HG02852 (cell line): ENCODE measurements around the gene PRR14L.
"Not testable (repeated sequence)": the region's sequence is repeated elsewhere in the genome, so short reads cannot be mapped to it uniquely, and the experiment has no call there.

Experiments
- ATAC-seq: cut with Tn5 transposase; IDR thresholded peaks from one replicate; pipeline ENCODE4 v1.9.1; 2021; ENCODE audit warnings: mild to moderate bottlenecking, moderate library complexity; ENCODE audit not compliant: unreplicated experiment

Gene PRR14L

DNA sequence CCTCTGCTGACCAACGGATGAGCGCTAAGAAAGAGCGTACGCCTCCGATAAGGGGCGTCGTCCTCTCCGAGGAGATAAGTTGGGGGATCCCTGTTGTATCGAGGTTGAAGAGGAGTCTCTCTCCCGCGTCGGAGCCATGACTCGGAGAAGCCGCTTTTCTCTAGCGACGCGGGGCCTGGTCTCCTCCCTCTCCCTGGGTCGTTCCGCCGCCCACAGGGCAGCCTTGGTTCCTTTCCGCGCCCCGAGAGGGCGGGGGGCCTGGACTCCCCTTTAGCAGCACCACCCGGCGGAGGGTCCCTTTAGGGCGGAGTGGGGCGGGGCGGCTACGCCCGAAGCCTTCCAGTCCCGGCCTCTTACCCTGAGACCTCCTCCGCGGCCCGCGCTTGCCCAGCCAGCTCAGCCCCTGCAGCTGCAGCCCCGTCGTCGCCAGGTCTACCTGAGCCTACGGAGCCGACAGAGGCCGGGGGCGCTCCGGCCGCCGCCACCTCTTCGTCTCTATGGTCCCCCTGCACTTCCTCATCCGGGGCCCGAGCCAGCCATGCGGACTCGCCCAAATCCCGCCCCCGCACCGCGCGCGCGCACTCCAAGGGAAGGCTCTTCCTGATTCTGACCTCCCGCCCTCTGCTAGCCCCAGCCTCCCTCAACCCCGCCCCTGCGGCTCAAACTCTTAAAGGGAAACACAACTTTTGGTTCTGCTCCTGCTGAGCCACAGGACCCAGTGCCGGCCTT, at the start of gene PRR14L:
Gene PRR14L, minus strand, starts transcription at position 497 of the 729 bp plus-strand sequence. CDS start 11,272 bp downstream, outside the sequence.
- ATAC-seq: peak; percentile 65

DNA sequence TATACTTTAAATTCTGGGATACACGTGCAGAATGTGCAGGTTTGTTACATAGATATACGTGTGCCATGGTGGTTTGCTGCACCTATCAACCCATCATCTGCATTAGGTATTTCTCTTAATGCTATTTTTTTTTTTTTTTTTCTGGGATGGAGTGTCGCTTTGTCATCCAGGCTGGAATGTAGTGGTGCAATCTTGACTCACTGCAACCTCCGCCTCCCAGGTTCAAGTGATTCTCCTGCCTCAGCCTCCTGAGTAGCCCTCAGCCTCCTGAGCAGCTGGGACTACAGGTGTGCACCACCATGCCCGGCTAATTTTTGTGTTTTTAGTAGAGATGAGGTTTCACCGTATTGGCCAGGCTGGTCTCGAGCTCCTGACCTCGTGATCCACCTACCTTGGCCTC, 49.4 kb upstream of the PRR14L start:
- ATAC-seq: not testable (repeated sequence)

DNA sequence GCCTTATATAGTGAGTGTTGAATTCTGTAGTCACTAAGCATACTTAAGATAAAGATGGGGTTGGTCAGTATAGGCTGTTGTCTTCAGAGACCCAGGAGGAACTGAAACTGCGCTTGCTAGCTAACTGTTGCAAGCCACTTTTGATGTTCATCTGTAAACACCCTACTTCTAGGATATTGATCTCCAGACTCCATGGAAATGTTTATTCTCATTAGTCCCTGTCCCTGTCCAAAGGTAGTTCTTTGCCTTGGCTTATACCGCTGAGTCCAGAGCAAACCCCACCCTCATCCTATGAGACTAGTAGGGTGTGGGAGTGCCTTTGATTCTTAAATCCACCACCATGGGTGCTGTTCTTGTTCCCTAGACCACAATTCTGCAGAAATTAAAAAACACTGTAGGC, 40.3 kb upstream of the PRR14L start:
- peak; percentile 51 for ATAC-seq

DNA sequence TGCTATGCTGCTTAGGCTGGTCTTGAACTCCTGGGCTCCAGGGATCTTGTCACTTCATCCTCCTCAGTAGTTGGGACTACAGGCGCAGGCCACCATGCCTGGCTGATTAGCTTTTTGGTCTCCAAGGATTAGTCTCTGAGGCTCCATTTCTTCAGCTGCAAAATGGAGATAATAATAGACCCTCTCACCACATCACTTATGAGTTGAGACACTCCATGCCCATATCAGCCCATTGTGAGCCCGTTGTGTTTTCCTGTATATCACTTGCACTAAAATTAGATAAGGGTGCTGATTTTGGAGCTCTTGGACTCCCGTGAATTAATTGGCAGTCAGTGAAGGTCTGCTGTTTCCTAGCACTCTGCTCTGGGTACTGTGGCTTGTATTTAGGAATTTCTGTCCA, 39.9 kb upstream of the PRR14L start:
- no peak for ATAC-seq

DNA sequence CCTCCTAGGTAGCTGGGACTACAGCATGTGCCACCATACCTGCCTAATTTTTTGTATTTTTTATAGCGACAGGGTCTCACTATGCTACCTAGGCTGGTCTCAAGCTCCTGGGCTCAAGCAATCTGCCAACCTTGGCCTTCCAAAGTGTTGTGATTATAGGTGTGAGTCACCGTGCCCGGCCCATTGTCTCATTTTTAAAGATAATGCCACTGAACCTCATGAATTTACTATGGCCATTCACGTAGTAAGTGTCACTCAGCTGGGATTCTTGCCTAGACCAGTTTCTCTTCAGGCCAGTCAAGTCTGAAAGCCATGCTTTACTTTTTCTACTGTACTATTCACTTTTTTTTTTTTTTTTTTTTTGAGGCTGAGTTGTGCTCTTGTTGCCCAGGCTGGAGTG, 26.3 kb upstream of the PRR14L start:
- no peak for ATAC-seq

DNA sequence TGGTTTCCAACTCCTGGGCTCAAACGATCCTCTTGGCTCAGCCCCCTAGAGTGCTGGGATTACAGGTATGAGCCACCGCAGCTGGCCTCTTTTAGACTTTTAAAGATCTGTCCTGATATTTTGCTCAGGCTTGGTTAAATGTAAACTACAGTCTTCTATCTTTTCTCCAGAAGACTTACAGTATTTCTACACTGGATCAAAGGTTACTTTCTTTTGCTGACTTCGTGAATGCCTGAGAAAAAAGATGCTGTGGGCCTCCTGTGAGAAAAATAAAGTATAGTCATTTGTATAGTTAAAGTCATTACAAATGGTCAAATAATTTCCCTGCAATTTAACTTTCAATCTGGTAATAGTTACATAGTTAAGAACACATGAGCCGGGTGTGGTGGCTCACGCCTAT, 23.5 kb upstream of the PRR14L start:
- no peak for ATAC-seq

DNA sequence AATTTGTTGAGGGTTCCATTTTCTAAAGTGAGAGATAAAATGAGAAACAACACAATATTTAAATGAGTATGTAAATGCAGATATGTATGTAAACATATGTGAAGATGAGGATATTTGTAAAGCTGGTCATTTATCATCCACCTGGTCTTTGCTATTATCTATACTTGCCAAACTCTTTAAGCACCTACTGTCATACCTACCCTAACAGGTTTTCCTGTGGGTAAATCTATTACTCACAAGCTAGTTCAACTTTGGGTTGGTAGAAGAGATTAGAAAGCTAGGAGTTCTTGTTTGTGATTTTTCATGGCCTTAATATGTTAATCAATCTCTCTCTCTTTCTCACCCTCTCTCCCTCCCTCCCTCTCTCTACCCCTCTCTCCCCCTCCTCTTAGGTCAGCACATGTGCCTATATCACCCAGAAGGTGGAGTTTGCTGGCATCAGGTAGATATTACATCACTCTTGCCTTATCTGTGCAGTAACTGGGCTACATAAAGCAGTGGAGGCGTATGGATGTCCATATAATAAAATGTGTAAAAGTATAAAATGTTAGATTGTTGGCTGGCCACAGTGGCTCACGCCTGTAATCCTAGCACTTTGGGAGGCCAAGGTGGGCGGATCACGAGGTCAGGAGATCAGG, 18.6 kb upstream of the PRR14L start:
- ATAC-seq: no peak

DNA sequence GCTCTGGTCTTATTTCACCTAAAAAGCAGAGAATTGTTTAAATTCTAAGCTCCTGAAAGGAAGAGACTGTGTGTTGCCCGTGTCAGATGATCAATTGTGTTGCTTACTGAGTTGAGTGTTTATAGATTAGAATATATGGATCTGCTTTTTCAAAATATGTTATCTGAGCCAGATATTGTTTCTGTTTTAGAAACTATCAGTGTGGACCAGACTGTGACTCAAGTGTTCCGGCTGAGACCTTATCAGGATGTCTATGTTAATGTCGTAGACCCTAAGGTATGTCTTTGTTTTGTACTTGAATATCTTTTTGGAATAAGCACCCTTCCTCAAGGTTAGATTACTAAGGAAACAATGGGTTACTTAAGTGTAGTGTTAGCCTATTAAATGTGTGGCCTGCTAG, 14.9 kb upstream of the PRR14L start:
- ATAC-seq: no peak

DNA sequence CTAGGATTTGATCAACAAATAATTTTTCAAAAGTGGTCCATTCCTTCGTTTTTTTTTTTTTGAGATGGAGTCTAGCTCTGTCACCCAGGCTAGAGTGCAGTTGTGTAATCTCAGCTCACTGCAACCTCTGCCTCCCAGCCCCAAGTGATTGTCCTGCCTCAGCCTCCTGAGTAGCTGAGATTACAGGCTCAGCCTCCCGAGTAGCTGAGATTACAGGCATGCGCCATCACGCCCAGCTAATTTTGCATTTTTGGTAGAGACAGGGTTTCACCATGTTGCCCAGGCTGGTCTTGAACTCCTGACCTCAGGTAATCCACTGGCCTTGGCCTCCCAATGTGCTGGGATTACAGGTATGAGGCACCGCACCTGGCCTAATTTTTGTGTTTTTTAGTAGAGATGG, 8.9 kb upstream of the PRR14L start:
- not testable (repeated sequence) for ATAC-seq

DNA sequence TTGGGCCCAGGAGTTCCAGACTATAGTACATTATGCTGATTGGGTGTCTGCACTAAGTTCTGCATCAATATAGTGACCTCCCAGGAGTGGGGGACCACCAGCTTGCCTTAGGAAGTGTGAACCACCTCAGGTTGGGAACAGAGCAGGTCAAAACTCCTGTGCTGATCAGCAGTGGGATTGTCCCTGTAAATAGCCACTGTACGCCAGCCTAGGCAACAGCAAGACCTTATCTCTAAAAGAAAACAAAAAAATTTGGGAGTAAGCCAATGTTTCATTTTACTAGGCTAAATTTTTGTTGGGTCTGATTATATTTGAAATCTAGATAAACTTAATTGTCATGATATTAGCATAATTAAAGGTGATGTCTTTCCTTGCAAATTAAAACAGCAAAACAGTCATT, 7.3 kb upstream of the PRR14L start:
- no peak for ATAC-seq

DNA sequence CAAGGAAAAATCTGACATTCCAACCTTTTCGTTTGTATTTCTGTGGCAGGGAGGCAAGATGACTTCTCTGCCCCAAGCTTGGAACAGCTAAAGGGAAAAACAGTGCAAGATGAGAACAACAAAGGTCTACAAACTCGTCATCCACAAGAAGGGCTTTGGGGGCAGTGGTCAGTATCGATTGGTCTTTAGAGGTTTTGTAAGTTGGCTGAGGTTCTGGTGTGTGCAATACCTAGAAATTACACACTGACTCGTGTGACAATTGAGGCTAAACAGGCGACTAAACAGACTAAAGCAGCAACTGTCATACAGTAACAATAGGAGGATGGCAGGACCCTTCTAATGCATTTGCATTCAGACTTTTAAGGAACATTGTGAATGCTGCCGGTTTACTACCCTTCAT, 4.9 kb upstream of the PRR14L start:
- no peak for ATAC-seq

DNA sequence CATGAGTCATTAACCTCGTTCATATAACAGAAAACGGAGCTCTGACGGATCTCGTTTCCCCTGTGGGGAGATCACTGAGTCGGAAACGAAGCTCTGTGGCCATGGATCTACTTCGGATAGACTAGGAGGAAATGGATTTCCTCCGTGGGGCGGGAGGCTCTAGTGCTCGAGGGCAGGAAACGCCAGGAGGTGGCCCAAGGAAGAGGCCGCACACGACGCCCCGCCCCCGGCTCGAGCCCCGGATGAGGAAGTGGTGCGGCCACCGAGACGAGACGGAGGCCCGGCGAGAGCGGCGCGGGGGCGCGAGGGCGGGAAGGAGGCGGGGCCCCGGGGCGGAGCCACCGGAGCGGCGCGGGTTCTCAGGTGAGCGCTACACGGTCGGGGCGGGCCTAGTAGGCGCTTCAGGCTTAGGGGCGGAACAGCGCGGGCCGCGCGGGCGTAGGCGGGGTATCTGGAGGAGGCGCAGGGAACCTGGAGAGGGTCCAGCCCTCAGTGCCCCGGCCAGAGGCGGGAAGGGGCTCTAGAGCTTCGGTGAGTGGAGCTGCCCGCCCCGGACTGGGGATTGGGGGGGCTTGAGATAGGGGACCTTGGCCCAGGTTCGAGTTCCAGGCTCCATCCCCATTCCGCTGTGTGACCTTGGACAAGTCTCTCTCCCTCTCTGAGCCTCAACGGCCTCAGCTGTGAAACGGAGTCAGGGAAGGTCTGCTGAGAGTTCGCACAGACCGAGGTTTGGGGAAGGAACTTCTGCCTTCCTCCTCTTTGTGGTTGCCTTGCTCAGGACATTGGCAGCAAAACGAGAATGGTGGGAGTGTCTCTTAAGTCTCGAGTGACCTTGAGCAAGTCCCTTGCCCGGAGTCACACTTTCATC, 3.9 kb upstream of the PRR14L start, which contains the start of gene DEPDC5:
Gene DEPDC5, plus strand, starts transcription at position 386 of the 868 bp plus-strand sequence. CDS start 903 bp downstream, outside the sequence.
- ATAC-seq: peak; percentile 65

DNA sequence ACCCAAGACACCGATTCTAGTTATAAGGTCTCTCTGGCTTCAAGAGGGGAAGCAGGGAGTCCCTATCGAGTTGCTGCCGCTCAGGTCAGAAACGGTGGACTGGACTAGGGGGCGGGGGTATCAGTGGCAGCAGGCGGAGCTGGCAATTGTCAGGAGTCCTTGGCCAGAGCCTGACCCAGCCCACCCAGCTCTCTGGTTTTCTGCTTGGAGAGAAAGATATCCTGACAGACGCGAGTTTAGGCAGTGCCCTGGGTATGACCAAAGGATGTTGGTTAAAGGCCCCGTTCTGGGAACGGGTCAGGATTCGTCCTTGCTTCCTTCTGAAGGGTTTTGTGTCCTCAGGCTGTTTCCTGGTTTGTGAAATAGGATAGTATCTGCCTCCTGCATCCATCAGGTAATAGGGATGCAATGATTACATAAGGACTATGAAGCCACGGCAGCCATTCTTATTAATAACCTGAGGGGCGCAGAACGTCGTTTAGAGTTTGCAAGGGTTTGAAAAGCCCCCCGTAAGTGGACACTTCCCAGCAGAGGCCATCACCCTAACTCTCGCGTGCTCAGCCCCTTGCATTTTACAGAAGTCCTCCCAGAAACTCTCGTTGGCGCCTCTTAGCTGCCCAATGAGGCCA, 3.2 kb upstream of the PRR14L start:
- ATAC-seq: peak; percentile 4

DNA sequence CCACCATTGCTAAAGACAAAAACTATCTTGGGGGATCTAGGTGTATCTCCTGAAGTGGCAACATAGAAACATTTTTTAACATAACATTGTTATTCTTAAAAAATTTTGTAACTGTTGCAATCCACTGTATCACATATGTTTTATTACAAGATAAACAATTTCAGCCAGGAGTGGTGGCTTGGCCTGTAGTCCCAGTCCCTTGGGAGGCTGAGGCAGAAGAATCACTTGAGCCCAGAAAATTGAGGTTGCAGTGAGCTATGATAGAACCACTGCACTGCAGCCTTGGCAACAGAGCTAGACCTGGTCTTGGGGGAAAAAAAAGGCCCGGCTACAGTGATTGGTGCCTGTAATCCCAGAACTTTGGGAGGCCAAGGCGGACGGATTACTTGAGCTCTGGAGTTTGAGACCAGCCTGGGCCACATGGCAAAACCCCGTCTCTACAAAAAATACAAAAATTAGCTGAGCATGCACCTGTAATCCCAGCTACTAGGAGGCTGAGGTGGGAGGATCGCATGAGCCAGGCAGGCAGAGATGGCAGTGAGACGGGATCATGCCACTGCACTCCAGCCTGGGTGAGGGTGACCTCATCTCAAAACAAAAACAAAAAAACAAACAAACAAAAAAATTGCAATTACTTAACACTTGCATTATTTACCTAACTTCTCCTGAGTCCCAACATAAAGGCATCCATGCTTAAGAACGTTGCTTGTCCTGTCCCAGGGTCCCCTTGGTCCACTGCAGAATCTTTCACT, 2.3 kb upstream of the PRR14L start:
- ATAC-seq: no peak

DNA sequence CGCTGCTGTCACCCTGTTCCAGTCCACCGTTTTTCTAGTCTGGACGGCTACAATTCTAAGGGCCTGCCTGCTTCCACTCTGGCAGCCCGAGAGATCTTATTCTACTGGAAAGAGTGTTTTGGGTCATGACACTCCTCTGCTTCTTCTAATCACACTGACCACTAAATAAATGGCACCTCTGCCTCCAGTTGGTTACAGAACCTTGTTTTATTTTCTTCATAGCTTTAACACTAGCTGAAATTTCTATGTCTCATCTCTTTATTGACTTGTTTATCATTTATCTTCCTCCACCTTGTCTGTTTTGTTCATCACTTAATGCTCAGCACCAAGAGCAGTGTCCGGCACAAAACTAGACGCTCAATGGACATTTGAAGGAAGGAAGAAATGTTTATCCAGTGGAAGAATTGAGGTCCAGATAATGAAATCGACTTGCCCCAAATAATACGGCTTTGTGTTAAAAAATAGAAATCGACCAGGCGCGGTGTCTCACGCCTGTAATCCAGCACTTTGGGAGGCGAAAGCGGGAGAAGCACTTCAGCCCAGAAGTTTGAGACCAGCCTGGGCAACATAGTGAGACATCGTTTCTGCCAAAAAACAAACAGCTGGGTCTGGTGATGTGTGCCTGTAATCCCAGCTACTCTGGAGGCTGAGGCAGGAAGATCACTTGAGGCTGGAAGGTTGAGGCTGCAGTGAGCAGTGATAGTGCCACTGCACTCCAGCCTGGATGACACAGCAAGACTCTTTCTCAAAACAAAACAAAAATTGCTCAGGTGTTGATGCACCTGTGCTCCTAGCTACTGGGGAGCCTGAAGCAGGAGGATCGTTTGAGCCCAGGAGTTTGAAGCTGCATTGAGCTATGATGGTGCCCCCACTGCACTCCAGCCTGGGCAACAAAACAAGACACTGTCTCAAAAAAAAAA, 693 bp upstream of the PRR14L start:
- ATAC-seq: no peak

DNA sequence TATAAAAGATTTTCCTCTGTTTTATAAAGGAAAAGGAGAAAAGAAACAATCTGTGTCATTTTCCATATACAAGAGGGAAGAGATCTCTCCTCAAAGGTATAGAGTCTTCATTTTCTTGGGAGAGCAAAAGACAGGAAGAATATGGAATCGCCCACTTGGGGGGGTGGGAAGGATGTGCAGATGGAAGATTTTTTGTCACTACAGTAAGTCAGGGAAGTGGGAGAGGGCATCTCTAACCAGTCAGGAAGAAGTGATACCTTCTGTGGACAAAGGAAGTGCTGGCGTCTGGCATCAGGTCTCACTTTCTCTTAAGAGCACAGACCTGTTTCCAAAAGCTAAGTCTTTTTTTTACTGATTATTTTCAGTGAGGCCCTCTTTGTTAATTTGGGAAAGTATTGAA, 1.4 kb downstream of the PRR14L start:
- no peak for ATAC-seq

DNA sequence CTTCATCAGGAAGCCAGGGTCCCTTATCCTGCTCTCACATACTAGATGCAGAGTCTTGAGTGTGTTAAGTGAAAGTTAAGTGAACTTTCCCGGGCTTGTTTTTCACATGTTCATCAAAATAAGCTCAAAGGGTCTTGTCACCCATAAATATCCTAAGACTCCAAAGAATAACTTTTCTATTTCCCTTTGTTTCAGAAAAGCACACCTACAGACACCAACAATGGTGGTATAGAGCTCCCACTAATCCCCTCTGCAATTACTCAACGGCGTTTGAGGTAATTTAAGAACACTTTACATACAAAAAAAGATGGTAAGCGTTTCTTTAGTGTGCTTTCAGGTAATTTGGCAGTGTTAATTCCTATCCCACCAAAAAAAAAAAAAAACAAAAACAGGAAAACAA, 2.5 kb downstream of the PRR14L start:
- ATAC-seq: no peak

DNA sequence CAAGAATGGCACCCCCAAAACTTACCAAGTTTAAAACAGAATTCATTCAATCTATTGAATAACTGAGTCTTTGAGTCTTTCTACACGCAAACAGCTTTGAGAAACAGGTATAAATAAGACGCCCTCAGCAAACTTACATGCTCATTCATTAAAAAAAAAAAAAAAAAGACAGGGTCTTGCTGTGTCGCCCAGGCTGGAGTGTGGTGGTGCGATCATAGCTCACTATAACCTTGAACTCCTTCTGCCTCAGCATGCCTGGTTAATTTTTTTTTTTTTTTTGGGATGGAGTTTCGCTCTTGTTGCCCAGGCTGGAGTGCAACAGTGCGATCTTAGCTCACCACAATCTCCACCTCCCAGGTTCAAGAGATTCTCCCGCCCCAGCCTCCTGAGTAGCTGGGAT, 6.1 kb downstream of the PRR14L start:
- ATAC-seq: no peak

DNA sequence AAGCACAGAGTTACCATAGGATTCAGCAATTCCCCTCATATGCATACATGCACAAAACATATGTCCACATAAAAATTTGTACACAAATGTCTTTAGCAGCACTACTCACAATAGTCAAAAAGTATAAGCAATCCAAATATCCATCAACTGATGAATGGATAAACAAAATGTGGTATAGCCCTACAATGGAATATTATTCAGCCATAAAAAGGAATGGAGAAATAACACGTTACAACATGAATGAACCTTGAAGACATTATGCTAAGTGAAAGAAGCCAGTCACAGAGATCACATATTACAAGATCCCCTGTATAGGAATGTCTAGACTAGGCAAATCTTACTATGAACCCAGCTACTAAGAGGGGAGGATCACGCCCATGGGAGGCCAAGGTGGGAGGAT, 7.2 kb downstream of the PRR14L start:
- ATAC-seq: no peak
